ENCODE data around the gene DMRTB1.

Gene DMRTB1

DNA sequence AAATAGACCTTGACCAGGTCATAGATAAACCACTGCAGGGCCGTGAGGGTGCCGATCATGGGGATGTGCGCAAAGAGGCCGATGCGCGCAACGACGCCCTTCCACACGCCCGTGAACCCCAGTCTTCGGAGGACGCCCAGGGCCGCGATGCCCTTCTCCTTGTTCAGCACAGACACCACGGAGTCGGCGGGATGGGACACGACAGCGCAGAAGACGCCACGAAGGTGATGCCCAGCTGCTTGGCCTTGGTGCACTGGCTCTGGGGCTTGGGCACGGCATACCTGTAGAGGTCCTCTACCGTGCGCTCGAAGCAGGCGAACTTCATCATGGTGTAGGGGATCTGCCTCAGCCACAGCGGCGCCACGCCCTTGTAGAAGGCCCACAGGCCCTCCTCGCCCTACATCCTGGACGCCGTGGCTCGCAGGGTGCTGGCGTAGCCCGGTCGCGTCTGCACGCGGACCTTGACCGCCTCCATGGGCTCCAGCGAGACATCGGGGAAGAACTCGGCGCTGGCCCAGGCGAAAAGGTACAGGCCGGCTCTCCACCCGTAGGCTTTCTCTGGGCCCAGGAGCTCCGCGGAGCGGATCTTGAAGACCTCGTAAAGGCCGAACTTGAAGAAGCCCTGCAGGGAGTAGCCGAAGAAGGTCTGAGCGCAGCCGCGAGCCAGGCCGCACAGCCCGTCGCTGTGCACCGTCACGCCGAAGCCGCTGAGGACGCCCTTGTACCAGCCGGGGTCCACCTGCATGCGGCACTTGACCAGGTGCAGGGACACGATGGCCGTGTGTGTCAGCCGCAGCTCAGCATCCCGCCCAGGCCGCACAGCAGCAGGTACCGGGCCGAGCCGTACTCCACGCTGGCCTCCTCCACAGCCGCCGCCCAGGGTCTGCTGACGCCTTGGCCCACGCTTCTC, 20.5 kb upstream of the DMRTB1 start:
- DNase-seq, result no peak

DNA sequence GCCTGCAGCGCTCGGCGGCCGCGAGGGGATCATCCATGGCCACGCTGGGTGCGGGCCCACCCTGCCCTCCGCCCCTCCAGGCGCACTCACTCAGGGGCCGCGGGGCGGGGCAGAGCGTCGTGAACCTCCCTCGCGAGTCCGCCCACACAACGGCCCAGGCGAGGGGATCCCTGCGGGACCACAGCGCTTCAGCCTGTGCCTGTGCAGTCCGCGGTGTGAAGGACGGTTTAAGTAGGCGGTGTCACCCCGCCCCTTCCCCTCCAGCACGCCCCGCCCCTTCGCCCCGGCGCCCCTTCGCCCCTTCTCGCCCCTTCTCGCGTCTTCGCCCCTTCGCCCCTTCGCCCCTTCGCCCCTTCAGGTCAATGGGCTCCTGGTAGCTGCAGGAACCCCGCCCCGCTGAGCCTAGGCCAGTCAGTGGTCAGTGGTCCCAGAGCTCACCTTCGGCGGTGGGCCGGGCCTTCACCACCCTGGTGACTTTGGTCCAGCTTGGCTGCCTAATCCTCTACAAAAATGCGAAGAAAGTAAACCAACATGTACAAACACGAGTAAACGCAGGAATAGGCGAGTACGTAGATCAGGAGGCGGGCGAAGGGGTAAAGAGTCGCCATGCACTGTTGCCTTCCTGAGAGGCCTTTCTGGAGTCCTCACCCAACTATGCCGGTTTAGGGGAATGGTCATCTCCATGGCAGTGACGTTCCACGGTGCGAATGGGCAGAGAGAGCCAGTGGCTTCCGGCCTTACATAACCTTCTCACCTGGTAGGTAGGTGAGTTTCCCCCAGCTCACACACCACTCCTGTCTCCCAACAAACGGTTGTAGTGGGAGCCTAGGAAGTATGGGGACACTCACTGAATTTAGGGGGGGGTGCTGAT, 19.6 kb upstream of the DMRTB1 start:
- DNase-seq, result no peak

DNA sequence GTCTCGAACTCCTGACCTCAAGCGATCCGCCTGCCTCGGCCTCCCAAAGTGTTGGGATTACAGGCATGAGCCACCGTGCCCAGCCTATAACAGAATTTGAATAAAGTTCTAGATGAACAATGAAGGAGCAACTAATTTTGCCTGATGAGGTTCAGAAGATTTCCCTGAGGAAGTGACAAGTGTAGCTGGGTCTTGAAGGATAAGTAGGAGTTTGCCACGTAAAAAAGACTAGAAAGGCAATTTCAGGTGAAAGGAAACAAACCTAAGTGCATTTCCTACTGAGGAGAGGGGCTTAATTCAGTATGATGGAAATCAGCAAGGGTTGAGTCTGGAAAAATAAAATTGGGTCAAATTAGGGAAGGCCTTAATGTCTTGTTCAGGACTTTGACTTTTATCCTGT, 18.6 kb upstream of the DMRTB1 start:
- DNase-seq, result no peak

DNA sequence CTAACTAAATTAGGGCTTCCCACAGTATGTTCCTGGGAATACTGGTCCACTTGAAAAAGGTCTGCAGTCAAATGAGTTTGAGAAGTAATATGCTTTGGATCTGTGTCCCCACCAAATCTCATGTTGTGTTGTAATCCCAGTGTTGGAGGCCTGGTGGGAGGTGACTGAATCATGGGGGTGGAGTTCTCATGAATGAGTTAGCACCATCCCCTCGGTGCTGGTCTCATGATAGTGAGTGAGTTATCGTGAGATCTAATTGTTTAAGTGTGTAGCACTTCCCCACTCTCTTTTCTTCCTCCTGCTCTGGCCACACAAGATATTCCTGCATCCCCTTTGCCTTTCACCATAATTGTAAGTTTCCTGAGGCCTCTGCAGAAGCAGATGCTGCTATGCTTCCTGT, 16.9 kb upstream of the DMRTB1 start:
- DNase-seq, result no peak

DNA sequence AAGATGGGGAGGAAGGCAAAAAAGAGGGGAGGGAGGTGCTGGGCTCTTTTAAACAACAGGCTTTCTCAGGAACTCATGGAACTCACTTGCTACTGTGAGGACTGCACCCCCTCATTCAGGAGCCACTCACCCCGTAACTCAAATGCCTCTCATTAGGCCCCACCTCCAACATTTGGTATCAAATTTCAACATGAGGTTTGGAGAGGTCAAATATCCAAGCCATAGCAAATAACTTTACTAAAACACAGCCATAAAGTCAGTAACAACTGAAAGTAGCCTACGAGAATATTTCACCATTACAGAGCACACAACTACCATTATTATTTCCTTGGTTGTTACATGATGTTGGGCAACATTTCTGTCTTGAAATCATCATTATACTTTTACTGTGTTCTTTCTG, 13.1 kb upstream of the DMRTB1 start:
- no peak for DNase-seq

DNA sequence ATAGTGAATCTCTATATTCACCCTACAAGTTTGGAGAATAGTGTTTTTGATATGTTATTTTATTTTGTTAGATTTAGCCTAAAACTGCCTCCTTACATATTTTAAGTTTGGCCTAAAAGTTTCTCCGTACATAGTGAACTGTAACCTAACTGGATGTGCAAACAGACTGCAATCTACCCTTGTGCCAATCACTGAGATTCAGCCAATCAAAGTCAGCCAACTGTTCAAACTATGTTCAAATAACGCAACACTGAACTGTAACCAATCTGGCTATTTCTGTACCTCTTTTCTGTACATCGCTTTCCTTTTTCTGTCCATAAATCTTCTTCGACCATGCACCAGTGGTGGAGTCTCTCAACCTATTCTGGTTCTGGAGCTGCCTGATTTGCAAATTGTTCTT, 11.8 kb upstream of the DMRTB1 start:
- DNase-seq, result no peak

DNA sequence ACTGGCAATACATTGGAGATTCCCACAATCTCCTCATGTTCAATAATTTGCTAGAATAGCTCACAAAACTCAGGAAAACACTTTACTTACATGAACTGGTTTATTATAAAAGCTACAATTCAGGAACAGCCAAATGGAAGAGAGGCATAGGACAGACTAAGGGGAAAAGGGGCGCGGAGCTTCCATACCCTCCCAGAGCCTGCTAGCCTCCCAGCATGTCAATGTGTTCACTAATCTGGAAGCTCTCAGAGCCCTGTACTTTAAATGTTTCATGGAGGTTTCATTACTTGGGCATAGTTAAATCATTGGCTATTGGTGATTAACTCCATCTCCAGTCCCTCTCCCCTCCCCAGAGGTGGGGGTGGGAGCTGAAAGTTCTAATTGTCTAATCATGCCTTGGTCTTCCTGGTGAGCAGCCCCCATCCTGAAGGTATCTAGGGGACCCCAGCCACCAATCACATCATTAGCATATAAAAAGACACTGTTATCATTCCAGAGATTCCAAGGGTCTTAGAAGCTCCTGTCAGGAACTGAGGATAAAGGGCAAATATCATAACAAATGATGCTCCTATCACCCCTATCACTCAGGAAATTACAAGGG, 10.9 kb upstream of the DMRTB1 start:
- DNase-seq, result no peak

DNA sequence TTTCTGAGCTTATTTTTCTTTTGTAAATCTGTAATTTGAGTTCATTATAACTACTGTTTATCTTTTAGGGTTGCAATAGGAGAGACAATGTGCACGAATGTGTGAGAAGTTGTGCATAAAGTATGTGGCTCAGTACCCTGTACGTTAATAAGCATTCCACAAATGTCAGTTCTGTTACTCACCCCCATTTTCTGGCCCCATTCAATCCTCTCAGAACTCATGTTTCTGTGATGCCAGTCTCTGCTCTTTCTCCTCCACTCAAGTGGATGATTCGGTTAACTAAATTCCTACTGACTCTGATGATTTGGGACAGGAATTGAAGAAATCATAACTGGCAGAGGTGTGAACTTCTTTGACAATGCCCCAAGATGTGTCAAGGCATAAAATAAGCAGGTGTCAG, 10.2 kb upstream of the DMRTB1 start:
- DNase-seq, result no peak

DNA sequence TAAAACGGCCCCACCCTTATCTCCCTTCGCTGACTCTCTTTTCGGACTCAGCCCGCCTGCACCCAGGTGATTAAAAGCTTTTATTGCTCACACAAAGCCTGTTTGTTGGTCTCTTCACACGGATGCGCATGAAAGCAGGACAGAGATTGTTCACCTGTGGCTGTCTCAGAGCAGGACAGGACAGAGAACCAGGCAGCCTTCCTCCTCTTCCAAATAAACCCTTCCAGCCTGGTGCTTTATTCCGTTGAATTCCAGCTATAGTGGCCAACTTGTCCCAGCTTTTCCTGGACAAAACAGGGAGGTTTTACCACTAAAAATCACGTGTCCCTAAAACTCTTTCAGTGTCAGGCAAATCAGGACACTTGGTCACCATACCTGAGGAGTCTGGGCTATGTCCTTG, 9.5 kb upstream of the DMRTB1 start:
- no peak for DNase-seq

DNA sequence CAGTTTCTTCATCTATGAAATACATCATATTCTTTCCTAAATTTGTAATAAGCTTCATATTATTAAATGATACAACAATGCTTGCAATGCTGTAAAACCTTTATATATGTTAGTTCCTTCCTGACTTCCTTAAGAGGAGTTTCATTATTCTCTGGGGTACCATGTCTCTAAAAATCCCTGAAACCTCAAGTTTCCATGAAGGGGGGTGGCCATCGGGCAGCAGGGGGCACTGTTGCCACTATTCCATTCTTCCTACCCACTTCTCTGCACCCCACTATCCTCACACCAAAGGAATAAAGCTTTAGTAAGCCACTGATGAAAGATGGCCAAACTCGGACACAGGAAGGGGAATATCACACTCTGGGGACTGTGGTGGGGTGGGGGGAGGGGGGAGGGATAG, 9.0 kb upstream of the DMRTB1 start:
- DNase-seq, result no peak

DNA sequence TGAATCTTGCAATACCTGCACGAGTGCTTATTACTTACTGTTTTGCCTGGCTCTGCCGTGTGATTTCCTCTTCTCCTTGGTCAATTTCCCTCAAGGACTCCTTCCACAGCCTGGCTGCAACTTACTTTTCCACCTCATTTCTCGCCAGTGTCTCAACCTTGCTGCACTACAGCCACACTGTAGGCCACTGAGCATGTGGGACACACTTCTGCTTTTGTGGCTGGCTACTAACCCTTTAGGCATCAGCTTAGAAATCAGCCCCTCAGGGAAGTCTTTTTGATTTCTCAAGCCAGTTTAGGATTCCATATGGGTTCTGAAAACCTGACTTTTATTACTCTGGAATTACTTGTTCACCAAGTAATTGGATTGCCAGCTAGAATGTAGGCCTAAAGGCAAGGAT, 5.2 kb upstream of the DMRTB1 start:
- DNase-seq, result no peak

DNA sequence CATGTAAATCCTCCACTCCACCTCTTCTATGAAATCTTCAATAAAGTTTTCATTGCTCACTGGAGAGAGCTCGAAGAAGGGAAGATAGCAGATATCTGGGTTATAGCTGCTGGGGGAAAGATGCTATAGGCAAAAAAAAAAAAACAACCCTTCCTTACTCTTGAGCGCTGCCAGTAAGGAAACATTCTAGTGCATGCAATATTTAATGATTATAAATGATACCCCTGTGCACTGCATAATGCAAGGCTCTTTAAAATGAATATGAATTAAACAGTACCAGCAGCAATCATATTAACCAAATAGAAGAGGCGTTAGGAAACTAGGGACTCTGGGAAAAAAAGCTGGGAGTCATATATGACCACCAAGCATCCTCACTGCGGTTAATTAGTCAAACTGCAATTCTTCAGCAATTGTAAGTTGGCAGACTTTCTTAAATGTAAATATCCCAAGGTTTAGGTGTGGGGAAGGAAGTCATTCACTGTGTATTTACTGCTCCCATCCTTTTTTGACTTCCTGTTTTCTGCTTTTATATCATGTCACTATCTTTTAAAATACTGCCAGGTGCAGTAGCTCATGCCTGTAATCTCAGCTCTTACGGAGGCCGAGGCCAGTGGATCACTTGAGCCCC, 3.7 kb upstream of the DMRTB1 start:
- no peak for DNase-seq

DNA sequence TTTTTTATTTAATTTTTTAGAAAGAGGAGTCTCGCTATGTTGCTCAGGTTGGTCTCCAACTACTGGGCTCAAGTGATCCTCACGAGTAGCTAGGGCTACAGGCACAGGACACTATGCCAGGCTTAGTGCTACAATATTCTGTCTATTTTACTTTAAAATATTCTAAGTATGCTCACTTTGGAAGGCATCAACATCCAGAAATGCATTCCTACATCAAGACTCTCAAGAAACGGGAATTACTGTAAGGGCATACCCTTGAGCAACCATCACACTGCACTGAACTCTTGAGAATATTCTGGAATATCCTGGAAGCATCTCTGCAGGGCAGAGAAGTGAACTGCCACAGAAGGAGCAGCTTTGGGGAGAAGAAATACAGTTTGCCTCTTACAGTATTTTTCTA, 565 bp upstream of the DMRTB1 start:
- no peak for DNase-seq

DNA sequence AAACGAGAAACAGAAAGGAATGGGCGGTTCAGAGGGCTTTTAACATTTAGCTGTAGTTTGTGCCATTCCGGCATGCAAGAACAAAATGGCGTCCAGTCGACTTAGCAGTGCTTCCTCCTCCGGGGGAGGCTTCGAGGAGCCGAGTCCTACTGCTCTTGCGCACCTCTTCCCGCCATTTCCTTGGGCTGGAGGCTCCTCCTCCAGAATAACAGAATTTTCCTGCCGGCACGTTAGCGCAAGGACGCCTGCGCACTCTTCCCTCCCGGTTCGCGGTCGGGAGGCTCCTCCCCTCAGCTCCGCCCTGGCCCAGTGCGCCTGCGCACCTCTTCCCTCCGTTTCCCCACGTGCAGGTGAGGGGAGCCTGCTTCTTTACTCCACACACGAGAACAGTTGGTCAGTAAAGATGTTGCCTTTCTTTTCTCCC, 1.0 kb downstream of the DMRTB1 start:
- no peak for DNase-seq

DNA sequence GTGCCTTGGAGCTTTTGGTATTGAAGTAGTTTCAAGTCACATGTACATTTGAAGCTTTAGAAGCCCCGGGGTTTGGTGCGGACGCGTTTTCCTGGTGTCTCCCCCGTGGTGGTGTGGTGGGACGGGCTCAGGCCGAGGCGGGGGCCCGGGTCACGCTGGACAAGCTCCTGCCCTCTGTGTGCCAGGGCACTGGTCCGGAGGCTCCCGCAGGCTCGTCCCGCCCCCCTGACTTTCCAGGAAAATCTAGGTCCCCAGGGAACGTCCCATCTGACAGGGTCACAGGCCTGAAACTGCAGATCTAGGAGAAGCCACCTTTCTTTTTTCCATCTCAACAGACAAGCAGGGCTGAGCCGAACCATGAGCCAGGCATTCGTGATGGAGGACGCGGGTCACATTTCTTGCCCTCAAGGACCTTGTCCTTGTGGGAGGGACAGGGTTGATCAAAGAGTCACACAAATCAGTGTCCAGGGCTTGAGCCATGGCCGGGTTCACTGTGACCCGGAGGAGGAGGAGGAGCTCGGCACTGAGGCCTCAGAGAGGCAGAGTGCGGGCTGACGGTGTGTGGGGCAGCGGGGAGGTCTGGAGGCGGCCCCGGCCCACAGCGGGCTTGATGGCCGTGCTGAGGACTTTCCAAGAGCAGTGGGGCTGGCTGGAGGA, 1.6 kb downstream of the DMRTB1 start:
- no peak for DNase-seq

DNA sequence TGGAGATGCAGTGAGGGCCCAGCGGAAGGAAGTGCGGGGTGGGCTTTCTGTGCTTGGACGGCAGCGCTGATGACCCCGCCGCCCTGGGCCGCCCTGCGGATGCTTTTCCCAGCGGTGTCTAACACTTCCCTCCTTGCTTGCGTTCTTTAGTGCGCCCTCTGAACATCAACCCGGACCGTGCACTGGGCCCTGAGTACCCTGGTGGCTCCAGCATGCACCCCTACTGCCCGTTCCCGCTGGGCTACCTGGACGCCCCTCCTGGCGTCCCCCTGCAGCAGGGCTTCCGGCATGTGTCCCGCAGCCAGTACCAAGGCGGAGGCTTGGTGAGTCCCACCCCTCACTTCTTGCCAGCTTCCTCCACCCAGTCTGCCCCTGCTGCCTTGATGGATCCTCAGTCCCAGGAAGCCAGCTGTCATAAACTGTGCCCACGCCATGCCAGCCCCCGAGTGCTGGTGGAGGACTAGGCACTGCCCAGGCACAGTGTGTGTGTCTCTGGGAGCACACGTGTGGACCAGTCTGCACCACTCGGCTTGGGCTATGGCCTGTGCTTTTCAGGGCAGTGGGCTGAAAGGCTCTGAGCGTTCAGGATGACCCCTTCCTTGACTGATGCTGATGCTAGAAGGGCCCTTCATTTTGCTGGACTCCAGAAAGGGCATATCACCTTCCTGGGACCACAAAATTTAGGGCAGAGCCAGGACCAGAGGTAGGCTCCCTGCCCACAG, 2.3 kb downstream of the DMRTB1 start:
- no peak for DNase-seq

DNA sequence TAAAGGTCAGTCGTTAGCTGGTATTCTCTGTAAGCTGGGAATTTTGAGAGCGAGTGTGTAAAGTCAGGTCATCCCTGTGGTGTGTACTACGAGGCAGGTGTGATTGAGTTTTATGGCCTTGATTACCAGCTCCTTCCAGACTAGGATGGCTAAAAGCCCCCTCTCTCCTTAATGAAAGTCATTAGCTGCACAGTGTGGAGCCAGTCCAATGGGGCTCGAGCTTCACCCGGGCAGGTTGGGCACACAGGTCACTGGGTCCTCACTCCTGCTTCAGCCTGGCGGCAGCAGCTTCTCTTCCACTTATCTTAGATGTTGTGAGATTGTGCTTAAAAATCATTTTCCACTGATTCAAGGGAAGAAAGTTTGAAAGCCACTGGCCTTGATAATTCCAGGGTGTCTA, 3.0 kb downstream of the DMRTB1 start:
- DNase-seq, result no peak

DNA sequence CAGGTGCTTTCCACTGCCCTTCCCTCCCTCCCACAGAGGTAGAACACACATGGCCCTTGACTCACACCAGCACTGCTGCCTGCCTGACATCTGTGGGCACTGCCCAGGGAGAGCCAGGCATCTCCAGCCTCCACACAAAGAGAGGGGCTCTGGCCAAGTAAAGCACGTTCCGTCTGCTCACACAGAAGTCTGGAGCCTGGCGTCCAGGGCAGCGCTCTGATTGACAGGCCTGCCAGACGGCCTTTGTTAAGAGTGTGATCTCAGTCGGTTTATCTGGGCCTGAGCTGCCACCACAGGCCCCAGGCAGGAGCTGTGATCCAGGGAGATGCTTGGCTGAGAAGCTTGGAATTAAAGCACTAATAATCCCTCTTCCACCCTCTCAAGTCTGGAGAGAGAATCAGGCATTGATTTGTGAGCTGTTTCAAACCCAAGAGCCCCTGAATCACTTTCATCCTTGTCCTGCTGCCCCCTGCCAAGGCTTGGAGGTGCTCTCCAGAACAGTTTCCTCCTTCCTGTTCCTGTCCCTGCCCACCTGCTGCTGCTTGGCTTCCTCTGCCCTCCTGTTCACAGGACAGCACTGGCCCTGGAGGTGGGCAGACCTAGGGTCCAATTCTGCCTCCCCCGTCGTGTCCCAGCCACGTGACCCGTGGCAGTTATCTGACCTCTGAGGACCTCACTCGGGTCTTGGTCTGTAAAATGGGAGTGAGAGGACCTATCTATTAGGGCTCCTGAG, 3.7 kb downstream of the DMRTB1 start:
- DNase-seq, result no peak

DNA sequence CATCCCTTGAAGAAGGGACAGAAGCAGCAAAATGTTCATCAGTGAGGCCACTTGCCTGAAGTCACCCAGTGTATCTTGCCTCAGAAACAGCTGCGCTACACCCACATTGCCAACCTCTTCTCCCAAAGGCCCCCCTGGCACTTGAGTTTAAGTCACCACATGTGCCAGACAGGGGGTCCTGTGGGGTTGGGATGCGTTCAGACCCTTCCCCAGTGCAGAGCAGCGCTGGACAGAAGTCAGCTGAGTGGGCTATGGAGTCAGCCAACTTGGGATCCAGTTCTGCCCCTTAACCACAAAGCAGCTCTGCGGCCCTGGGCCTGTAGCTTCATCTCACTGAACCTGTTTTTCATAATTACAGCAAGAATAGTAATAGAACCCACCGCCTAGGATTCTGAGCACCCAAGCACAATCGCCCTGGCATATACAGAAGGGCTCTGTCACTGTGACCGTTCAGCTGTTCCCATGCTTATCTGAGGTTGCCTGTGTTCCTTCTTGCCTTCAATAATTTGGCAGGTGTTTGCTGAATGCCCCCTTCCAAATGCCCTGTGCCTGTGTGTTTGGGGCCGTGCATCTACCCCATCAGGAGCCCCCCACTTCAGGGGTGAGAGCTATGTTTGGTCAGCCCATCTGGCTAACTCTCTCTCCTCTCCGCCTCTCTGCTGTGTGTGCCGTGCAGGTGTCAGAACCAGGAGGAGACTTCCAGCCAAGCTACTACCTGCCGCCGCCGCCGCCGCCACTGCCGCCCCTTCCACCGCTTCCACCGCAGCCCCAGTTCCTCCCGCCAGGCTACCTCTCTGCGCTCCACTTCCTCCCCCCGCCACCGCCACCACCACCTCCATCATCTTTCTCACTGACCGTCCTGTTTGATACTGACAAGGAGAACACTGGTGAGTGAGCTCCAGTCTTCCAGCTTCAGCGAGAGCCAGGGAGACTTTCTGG, 5.0 kb downstream of the DMRTB1 start:
- DNase-seq, result no peak

Data from cortex of kidney (tissue), 1 donor.